T-helper 1 cell treated with Interleukin-12 subunit alpha and Interleukin-12 subunit beta and Interleukin-4 antibody, amounts not matched to agents 30 μg/mL and 1 μg/mL, for 36 hours (primary cell): ENCODE data around the gene SCAF1.

ENCODE experiments used
- H3K27ac Mint-ChIP-seq: one replicate; pipeline ENCODE4 v1.8.0; 2021; ENCODE audit warnings: mild to moderate bottlenecking, mixed read lengths
- H3K27me3 Mint-ChIP-seq: one replicate; pipeline ENCODE4 v1.8.0; 2021; ENCODE audit warnings: low read depth, mixed read lengths
- H3K36me3 Mint-ChIP-seq: one replicate; pipeline ENCODE4 v1.8.0; 2021; ENCODE audit warnings: low read depth, mixed read lengths
- H3K4me1 Mint-ChIP-seq: one replicate; pipeline ENCODE4 v1.8.0; 2021; ENCODE audit warnings: low read depth, mixed read lengths
- H3K4me3 Mint-ChIP-seq: one replicate; pipeline ENCODE4 v1.8.0; 2021; ENCODE audit warnings: mild to moderate bottlenecking, moderate library complexity, mixed read lengths
- H3K9me3 Mint-ChIP-seq: one replicate; pipeline ENCODE4 v1.8.0; 2021; ENCODE audit warnings: mixed read lengths

SCAF1 gene

GRCh38 chr19:49641688-49642491 lies at the start of gene SCAF1:
TSS of gene SCAF1 (plus strand) at chr19:49642209. CDS start at chr19:49645027, 2,818 bp downstream.
- Mint-ChIP-seq H3K27me3 (no peaks in the 10 kb centered on the region), H3K27ac (peak within 1 kb of the TSS; percentile 99), H3K4me1 (peaks cover 44% of the 10 kb centered on the region), H3K36me3 (peaks cover 10% of the 10 kb centered on the region), H3K4me3 (peak within 1 kb of the TSS; percentile 98), H3K9me3 (no peaks in the 10 kb centered on the region)

GRCh38 chr19:49592486-49593232 lies 49.4 kb upstream of the SCAF1 start:
- H3K4me3 Mint-ChIP-seq = peak overlapping the region; percentile 87
- H3K36me3 Mint-ChIP-seq = peaks cover 9% of the 10 kb centered on the region
- no peaks in the 10 kb centered on the region for H3K9me3 Mint-ChIP-seq
- H3K27me3 Mint-ChIP-seq = peaks cover 8% of the 10 kb centered on the region
- H3K4me1 Mint-ChIP-seq = peaks cover 38% of the 10 kb centered on the region
- H3K27ac Mint-ChIP-seq = peak overlapping the region; percentile 86

GRCh38 chr19:49593233-49594113 lies 48.5 kb upstream of the SCAF1 start:
- Mint-ChIP-seq H3K27ac (peak overlapping the region; percentile 84), H3K9me3 (no peaks in the 10 kb centered on the region), H3K4me3 (peak overlapping the region; percentile 87), H3K36me3 (peaks cover 14% of the 10 kb centered on the region), H3K27me3 (peaks cover 5% of the 10 kb centered on the region), H3K4me1 (peaks cover 35% of the 10 kb centered on the region)

- Mint-ChIP-seq H3K27ac (peak overlapping the region; percentile 84), H3K9me3 (no peaks in the 10 kb centered on the region), H3K4me3 (peak overlapping the region; percentile 87), H3K27me3 (no peaks in the 10 kb centered on the region), H3K4me1 (peaks cover 29% of the 10 kb centered on the region), H3K36me3 (peaks cover 18% of the 10 kb centered on the region)
Observed at GRCh38 chr19:49594157-49594992, 47.6 kb upstream of the SCAF1 start.

GRCh38 chr19:49594993-49595818 lies 46.8 kb upstream of the SCAF1 start:
- Mint-ChIP-seq H3K4me1 (peaks cover 25% of the 10 kb centered on the region), H3K27ac (no peak overlapping the region), H3K9me3 (no peaks in the 10 kb centered on the region), H3K27me3 (no peaks in the 10 kb centered on the region), H3K36me3 (peaks cover 23% of the 10 kb centered on the region), H3K4me3 (no peak overlapping the region)

- H3K36me3 Mint-ChIP-seq = peaks cover 26% of the 10 kb centered on the region
- H3K9me3 Mint-ChIP-seq = no peaks in the 10 kb centered on the region
- H3K4me1 Mint-ChIP-seq = peaks cover 25% of the 10 kb centered on the region
Observed at GRCh38 chr19:49595819-49596404, 46.1 kb upstream of the SCAF1 start.

GRCh38 chr19:49596407-49596806 lies 45.6 kb upstream of the SCAF1 start:
- Mint-ChIP-seq H3K27ac (no peak overlapping the region), H3K36me3 (peaks cover 29% of the 10 kb centered on the region), H3K9me3 (no peaks in the 10 kb centered on the region), H3K4me1 (peaks cover 25% of the 10 kb centered on the region), H3K4me3 (no peak overlapping the region), H3K27me3 (no peaks in the 10 kb centered on the region)

More at GRCh38 chr19:49595819-49596404, 46.1 kb upstream of the SCAF1 start:
- H3K27ac Mint-ChIP-seq = no peak overlapping the region
- no peaks in the 10 kb centered on the region for H3K27me3 Mint-ChIP-seq
- H3K4me3 Mint-ChIP-seq = no peak overlapping the region

GRCh38 chr19:49596954-49597702 lies 44.9 kb upstream of the SCAF1 start:
- Mint-ChIP-seq H3K4me1 (peaks cover 25% of the 10 kb centered on the region), H3K27me3 (no peaks in the 10 kb centered on the region), H3K9me3 (no peaks in the 10 kb centered on the region), H3K4me3 (no peak overlapping the region), H3K36me3 (peaks cover 33% of the 10 kb centered on the region), H3K27ac (no peak overlapping the region)

- H3K27me3 Mint-ChIP-seq = no peaks in the 10 kb centered on the region
- no peak overlapping the region for H3K27ac Mint-ChIP-seq
- H3K4me1 Mint-ChIP-seq = peaks cover 20% of the 10 kb centered on the region
- H3K9me3 Mint-ChIP-seq = no peaks in the 10 kb centered on the region
- peaks cover 33% of the 10 kb centered on the region for H3K36me3 Mint-ChIP-seq
- H3K4me3 Mint-ChIP-seq = no peak overlapping the region
Observed at GRCh38 chr19:49597703-49597974, 44.4 kb upstream of the SCAF1 start.

GRCh38 chr19:49599378-49600295 lies 42.4 kb upstream of the SCAF1 start:
- Mint-ChIP-seq H3K36me3 (peaks cover 28% of the 10 kb centered on the region), H3K4me3 (no peak overlapping the region), H3K4me1 (peaks cover 5% of the 10 kb centered on the region), H3K9me3 (no peaks in the 10 kb centered on the region), H3K27ac (peak overlapping the region; percentile 65), H3K27me3 (no peaks in the 10 kb centered on the region)

- no peak overlapping the region for H3K27ac Mint-ChIP-seq
- H3K9me3 Mint-ChIP-seq = no peaks in the 10 kb centered on the region
- no peaks in the 10 kb centered on the region for H3K27me3 Mint-ChIP-seq
- H3K4me1 Mint-ChIP-seq = peaks cover 5% of the 10 kb centered on the region
- peaks cover 31% of the 10 kb centered on the region for H3K36me3 Mint-ChIP-seq
- H3K4me3 Mint-ChIP-seq = no peak overlapping the region
Observed at GRCh38 chr19:49601482-49602038, 40.4 kb upstream of the SCAF1 start.
